Measurements from ENCODE around the gene STAT5B. TPM values are rescaled to one million over a fixed set of nuclear protein-coding genes. Genes with fewer than 3 reads are reported as not detected.

The STAT5B gene
- total and polyA plus RNA-seq, 9 of the 15 experiments (the other 6 are each of a cell fraction or from before 2014, with no cell fraction given): 20.8 to 176 (median 92.4) TPM

- TF ChIP-seq NR2F6 (CRISPR knock-in tag; IDR thresholded peaks at IDR 0.05) (no peak), HMGN3 (IDR thresholded peaks at IDR 0.05; ENCODE audit: borderline replicate concordance, extremely low read depth, insufficient read length, low read depth, low read length) (peak; percentile 82), RBM39 (optimal IDR thresholded peaks at IDR 0.05; ENCODE audit: low read depth, low read length) (no peak), NFE2L1 (tag; IDR thresholded peaks at IDR 0.05; ENCODE audit: borderline replicate concordance, low read depth) (no peak), UBTF (IDR thresholded peaks at IDR 0.05; ENCODE audit: borderline replicate concordance in 1 of 2, low read depth in 2 of 2, low read length in 2 of 2) (peak in 1 of 2 experiments; percentile 86; a peak in 2 of 4 replicates), CEBPZ (IDR thresholded peaks at IDR 0.05; ENCODE audit: borderline replicate concordance, low read depth, low read length) (no peak), RBM25 (IDR thresholded peaks at IDR 0.05; ENCODE audit: low read depth, low read length, severe bottlenecking) (peak; percentile 42), CTBP1 (IDR thresholded peaks at IDR 0.05; ENCODE audit: borderline replicate concordance) (peak; percentile 88), HDAC8 (tag; IDR thresholded peaks at IDR 0.05) (peak; percentile 68; the same call in 1 of the 2 replicates), TAF7 (tag; IDR thresholded peaks at IDR 0.05) (0 out of 2 replicates have a peak, but pooled peaks have one; percentile 29), PHF20 (IDR thresholded peaks at IDR 0.05; ENCODE audit: partially characterized antibody) (peak; percentile 61), ZNF282 (CRISPR knock-in tag; IDR thresholded peaks at IDR 0.05) (peak; percentile 83; the same call in 1 of the 2 replicates), RB1 (IDR thresholded peaks at IDR 0.05; ENCODE audit: low read depth) (peak; percentile 96), BDP1 (IDR thresholded peaks at IDR 0.05; ENCODE audit: insufficient read depth, insufficient read length) (no peak), TFAP4 (CRISPR knock-in tag; IDR thresholded peaks at IDR 0.05; ENCODE audit: borderline replicate concordance) (peak; percentile 67; the same call in 1 of the 2 replicates), SLC30A9 (CRISPR knock-in tag; IDR thresholded peaks at IDR 0.05) (no peak), TBP (optimal IDR thresholded peaks at IDR 0.05; ENCODE audit: low read depth, low read length) (peak; percentile 34), BMI1 (IDR thresholded peaks at IDR 0.05; ENCODE audit: low read length) (no peak), SMC3 (conservative IDR thresholded peaks at IDR 0.05; ENCODE audit: insufficient read depth, low read depth, low read length) (no peak; the same call in 1 of the 2 replicates), MAZ (CRISPR knock-in tag; conservative IDR thresholded peaks at IDR 0.05 in 1 of 2, IDR thresholded peaks at IDR 0.05 in 1 of 2) (peak; percentile 56 to 80; a peak in 3 of 4 replicates)
Measured at GRCh38 chr17:42183741-42184711, 92.2 kb downstream of the STAT5B start (continued).

Measured in K562 (cell line).